Measurements from ENCODE around the gene IGFBP3. TPM values are rescaled to one million over a fixed set of nuclear protein-coding genes. Genes with fewer than 3 reads are reported as not detected.

IGFBP3 gene
- total RNA-seq, 4 donors from 2014 or later: 60.6 to 187 (median 104) TPM

GRCh38 chr7:45872116-45873034 lies 48.7 kb downstream of the IGFBP3 start:
- no peaks in the 10 kb centered on the region for H3K27me3 ChIP-seq
- H3K9me3 ChIP-seq: peaks cover 0 to 10% (median 3%) of the 10 kb centered on the region in 4 donors
- DNase-seq (ENCODE audit: extremely low spot score): no peak
- H3K4me1 ChIP-seq: no peaks in the 10 kb centered on the region
- H3K4me3 ChIP-seq: no peak overlapping the region
- WGBS: 75% methylated on average over 9 of the region's 10 CpGs
- no peak overlapping the region for H3K27ac ChIP-seq (replicated peaks in 1 of 4)
- TF ChIP-seq CTCF (IDR thresholded peaks at IDR 0.05) (peak in 1 of 3 experiments; percentile 3), POLR2AphosphoS5 (IDR thresholded peaks at IDR 0.05) (no peak), POLR2A (IDR thresholded peaks at IDR 0.05; ENCODE audit: low read depth) (no peak), EP300 (IDR thresholded peaks at IDR 0.05) (no peak)
- intact Hi-C loops (cut with DNase I): no loop called here
- no peaks in the 10 kb centered on the region for H3K36me3 ChIP-seq

GRCh38 chr7:45869426-45869825 lies 51.6 kb downstream of the IGFBP3 start:
- Histone ChIP-seq H3K36me3 (no peaks in the 10 kb centered on the region), H3K4me1 (no peaks in the 10 kb centered on the region), H3K9me3 (peaks cover 0 to 8% (median 3%) of the 10 kb centered on the region in 4 donors), H3K4me3 (no peak overlapping the region), H3K27ac (replicated peaks in 1 of 4) (no peak overlapping the region), H3K27me3 (peaks cover 0 to 13% (median 0%) of the 10 kb centered on the region in 4 donors)
- WGBS: 71% methylated on average over 4 of the region's 4 CpGs
- TF ChIP-seq POLR2AphosphoS5 (IDR thresholded peaks at IDR 0.05) (no peak), EP300 (IDR thresholded peaks at IDR 0.05) (no peak), POLR2A (IDR thresholded peaks at IDR 0.05; ENCODE audit: low read depth) (no peak), CTCF (IDR thresholded peaks at IDR 0.05) (no peak)
- intact Hi-C loops (cut with DNase I): no loop called here
- DNase-seq (ENCODE audit: extremely low spot score): no peak

- intact Hi-C loops (cut with DNase I): no loop called here
- H3K27ac ChIP-seq (replicated peaks in 1 of 4): no peak overlapping the region
Measured at GRCh38 chr7:45867471-45867870, 53.6 kb downstream of the IGFBP3 start.

GRCh38 chr7:45865594-45866410 lies 55.3 kb downstream of the IGFBP3 start:
- H3K27me3 ChIP-seq: peaks cover 0 to 39% (median 0%) of the 10 kb centered on the region in 4 donors
- no peaks in the 10 kb centered on the region for H3K4me1 ChIP-seq
- no peak overlapping the region for H3K4me3 ChIP-seq
- peaks cover 0 to 8% (median 3%) of the 10 kb centered on the region in 4 donors for H3K9me3 ChIP-seq
- WGBS: 68% methylated on average over 5 of the region's 13 CpGs
- DNase-seq (ENCODE audit: extremely low spot score): no peak
- no peak overlapping the region for H3K27ac ChIP-seq (replicated peaks in 1 of 4)
- intact Hi-C loops (cut with DNase I): no loop called here
- H3K36me3 ChIP-seq: no peaks in the 10 kb centered on the region
- TF ChIP-seq EP300 (IDR thresholded peaks at IDR 0.05): no peak
- no peak for TF ChIP-seq POLR2AphosphoS5 (IDR thresholded peaks at IDR 0.05)
- TF ChIP-seq POLR2A (IDR thresholded peaks at IDR 0.05; ENCODE audit: low read depth): no peak
- TF ChIP-seq CTCF (IDR thresholded peaks at IDR 0.05): no peak

More at GRCh38 chr7:45867471-45867870, 53.6 kb downstream of the IGFBP3 start:
- Histone ChIP-seq H3K36me3 (no peaks in the 10 kb centered on the region), H3K4me3 (no peak overlapping the region), H3K27me3 (peaks cover 0 to 31% (median 0%) of the 10 kb centered on the region in 4 donors), H3K9me3 (peaks cover 0 to 8% (median 3%) of the 10 kb centered on the region in 4 donors), H3K4me1 (no peaks in the 10 kb centered on the region)
- WGBS: 69% methylated on average over 2 of the region's 2 CpGs
- no peak for DNase-seq (ENCODE audit: extremely low spot score)
- no peak for TF ChIP-seq POLR2A (IDR thresholded peaks at IDR 0.05; ENCODE audit: low read depth)

GRCh38 chr7:45863715-45864114 lies 57.4 kb downstream of the IGFBP3 start:
- Histone ChIP-seq H3K36me3 (no peaks in the 10 kb centered on the region), H3K4me1 (no peaks in the 10 kb centered on the region), H3K4me3 (no peak overlapping the region), H3K27ac (replicated peaks in 1 of 4) (no peak overlapping the region), H3K27me3 (peaks cover 0 to 50% (median 0%) of the 10 kb centered on the region in 4 donors), H3K9me3 (peaks cover 0 to 8% (median 3%) of the 10 kb centered on the region in 4 donors)
- 71% methylated on average over 6 of the region's 9 CpGs for WGBS
- TF ChIP-seq POLR2A (IDR thresholded peaks at IDR 0.05; ENCODE audit: low read depth): no peak
- no peak for TF ChIP-seq POLR2AphosphoS5 (IDR thresholded peaks at IDR 0.05)
- TF ChIP-seq CTCF (IDR thresholded peaks at IDR 0.05): no peak
- TF ChIP-seq EP300 (IDR thresholded peaks at IDR 0.05): no peak
- no peak for DNase-seq (ENCODE audit: extremely low spot score)
- intact Hi-C loops (cut with DNase I): no loop called here

All from esophagus muscularis mucosa (tissue), 4 donors.